Suppressor macrophage (primary cell): Measurements from ENCODE around the gene SPDYE2B.
A peak's percentile ranks its signal among the peaks of the same experiment; 100 is the strongest.
"Not testable (repeated sequence)": the region's sequence is repeated elsewhere in the genome, so short reads cannot be mapped to it uniquely, and the experiment has no call there.

Source experiments
- DNase-seq, 4 experiments: peaks; one replicate each; pipeline ENCODE4 v3.0.0-alpha.2; 2020 to 2022

Gene SPDYE2B

DNA sequence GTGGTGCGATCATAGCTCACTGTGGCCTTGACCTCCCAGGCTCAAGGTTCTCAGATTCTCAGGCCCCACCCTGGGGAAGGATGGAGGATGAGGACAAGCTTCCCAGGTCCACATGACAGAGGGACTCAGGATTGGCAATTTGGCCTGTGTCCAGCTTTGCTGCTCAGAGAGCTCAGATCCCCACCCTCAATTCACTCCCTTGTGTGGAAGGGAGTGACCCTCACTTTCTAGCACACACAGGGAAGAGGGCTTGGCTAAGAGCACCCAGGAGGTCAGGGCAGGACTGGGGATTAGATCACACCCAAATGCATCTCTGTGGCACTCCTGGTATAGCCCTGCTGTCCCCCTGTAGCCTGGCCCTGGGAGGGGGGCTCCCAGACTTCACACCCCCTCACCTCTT lies 6.7 kb upstream of the SPDYE2B start:
- not testable (repeated sequence) for DNase-seq

DNA sequence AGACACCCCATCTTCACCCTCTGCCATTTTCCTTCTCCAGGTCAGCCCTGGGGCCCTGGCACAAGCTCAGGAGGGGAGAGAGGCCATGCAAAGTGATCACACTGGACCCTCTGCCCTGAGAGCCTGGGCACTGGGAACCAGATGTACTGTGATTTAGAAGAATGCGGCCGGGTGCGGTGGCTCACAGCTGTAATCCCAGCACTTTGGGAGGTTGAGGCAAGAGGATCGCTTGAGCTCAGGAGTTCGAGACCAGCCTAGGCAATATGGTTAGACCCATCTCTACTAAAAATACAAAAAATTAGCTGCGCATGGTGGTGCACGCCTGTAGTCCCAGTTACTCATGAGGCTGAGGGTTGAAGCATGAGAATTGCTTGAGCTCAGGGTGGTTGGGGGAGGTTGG lies 2.3 kb upstream of the SPDYE2B start:
- DNase-seq = not testable (repeated sequence)

DNA sequence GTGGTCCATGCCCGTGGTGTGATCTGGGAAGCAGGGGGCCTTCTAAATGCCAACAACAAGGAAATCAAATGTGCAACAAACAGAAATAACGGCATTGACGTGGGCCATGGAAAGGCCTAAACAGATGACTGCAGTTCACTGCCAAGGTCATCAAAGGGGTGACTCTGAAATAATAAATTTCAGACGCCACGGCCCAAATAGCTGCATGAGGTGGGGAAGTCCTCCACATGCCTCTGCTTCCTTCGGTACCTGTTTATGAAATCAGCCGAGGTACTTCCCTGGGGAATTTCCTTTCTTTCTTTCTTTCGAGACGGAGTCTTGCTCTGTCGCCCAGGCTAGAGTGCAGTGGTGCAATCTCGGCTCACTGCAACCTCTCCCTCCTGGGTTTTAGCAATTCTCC lies 14.6 kb downstream of the SPDYE2B start:
- DNase-seq = not testable (repeated sequence)

DNA sequence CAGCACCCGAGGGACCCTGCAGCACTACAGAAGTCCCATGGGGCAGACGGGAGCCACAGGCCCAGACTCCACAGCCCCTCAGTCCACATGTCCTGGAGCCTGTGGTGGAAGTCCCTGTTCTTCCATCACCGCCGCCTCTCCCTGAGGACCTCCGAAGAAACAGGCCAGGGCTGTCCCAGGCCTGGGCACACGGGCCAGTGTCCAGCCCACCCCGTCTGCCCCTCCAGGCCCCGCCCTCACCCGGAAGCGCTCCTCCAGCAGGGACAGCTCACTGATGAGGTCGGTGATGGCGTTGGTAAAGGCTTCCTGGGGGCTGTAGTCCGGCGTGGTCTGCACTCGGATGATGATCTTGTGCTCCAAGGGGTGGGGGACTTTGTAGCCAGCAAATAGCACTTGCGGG lies 16.7 kb downstream of the SPDYE2B start:
- not testable (repeated sequence) for DNase-seq

DNA sequence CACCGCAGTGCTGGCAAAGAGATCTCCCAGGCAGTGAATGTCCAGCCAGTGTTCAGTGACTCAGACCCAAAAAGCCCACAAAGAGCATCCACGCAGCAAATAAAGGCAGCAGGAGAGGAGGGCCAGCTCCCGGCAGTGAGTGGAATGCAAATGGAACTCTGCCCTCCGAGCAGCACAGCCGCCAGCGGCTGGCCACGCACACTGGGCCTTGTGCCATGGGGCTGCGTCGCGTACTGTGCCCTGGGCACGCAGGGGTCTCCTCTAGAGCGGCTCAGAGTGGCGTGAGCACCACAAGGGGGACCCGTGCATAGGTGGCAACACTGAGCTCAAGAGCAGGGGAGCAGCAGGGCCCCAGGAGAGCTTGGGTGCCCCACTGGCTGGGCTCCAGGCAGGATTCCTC lies 17.4 kb downstream of the SPDYE2B start:
- DNase-seq = not testable (repeated sequence)

DNA sequence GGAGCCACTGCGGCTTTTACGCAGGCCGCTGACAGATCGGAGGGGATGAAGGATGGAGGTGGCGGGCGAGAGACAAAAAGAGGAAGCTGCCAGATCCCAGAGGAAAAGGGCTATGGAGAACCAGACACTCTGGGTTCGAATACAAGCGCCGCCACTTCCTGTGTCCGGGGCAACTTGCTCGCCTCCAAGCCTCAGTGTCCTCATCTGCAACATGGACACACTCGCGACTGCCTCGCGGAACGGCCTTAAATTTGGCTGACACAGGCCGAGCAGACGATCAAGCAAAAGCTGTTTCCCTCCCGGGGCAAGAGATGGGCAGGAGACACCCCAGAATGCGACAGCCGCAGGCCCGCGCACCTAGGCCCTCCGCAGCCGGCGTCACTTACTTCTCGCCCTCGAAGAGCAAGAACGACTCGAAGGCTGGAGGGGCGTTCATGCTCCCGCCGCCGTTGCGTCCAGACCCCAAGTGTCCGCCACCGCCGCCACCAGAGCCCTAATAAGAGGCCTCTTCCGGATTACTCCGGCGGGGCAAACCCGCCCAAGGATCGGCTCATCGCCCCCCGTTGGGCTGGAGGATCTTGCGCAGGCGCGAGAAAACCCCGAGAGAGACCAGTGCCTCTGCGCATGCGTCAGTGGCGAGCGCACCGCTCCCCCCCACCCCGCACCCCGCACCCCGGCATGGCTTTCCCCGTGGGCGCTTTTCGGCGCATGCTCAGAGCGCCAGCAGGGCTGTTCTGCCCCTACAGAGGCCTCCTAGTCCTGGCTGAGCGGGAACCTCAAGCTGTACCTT lies 21.2 kb downstream of the SPDYE2B start, which contains the start of gene POLR2J2:
TSS of gene POLR2J2 (minus strand) at position 498 of the 790 bp plus-strand sequence. CDS start at position 436, 62 bp downstream.
- peak in 3 of 4 experiments; percentile 1 to 79 (median 75) for DNase-seq

DNA sequence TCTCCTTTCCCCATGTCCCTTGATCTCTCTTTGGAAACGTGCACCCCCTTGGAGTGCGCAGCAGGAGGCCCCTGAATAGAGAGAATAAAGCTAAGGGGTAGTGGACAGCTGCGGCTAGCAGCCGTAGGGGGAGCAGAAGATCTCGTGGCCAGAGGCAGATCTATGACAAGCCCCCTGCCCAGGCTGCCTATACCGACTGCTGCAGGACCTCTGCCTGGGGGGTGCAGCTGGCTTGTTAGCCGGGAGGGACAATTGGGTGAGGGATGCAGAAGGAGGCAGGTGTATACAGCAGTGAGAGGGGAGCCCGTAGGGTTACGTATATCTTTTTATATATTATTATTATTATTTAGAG lies 21.8 kb downstream of the SPDYE2B start:
- DNase-seq = not testable (repeated sequence)

DNA sequence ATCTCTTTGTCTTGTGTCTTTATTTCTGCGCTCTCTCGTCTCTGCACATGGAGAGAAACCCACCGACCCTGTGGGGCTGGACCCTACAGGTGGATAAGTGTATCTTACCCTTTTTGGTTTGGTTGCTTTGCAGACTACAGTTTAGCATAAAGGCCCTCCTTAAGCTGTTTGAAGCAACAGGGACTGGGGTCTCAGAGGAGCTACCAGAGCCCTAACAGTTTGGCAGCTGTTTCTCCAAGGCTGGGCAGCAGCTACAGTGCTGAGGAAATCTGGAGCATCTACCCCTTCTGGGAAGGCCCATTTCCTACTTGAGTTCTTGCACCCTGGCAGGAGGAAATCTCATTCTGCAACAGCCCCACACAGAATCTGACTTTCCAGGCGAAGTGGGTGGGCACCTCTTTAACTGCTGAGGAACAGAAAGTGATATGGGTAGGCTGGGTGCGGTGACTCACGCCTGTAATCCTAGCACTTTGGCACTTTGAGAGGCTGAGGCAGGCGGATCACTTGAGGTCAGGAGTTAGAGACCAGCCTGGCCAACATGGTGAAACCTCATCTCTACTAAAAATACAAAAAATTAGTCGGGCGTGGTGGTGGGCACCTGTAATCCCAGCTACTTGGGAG lies 23.4 kb downstream of the SPDYE2B start:
- DNase-seq = not testable (repeated sequence)

DNA sequence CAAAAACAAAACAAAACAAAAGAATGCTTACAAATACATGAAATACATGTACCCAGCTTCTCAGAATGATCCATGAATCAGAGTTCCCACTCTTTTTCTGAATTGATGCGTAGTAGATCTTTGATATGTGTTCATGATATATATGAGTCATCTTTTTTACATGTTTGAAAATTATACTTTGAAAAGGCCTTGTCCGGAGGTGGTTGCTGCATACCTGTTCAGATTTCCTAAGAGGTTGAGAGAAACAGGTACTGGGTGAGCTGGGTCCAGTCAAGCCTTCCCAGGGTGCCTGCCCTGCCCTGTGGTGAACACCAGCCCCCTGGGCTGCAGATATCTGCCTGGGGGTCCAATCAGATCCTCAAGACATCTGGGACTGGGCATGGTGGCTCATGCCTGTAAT lies 25.4 kb downstream of the SPDYE2B start:
- not testable (repeated sequence) for DNase-seq

DNA sequence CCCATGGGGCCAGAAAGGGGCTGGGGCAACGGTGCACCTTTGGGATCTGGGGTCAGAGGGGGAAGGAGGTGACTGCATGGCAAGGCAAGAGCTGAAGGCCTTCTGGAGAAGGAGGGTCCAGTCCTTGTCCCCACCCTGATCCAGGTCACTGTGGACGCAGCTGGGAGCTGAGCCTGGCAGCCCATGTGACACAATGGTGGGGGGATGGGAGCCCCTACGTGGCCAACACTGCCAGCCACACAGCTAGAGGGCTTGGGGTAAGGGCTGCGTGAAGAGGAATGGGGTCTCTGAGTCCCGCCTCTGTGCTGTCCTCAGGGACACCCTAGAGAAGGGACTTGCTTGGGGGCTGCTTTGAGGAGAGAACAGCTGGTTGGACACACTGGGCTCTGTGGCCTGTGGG lies 30.7 kb downstream of the SPDYE2B start:
- DNase-seq = not testable (repeated sequence)

DNA sequence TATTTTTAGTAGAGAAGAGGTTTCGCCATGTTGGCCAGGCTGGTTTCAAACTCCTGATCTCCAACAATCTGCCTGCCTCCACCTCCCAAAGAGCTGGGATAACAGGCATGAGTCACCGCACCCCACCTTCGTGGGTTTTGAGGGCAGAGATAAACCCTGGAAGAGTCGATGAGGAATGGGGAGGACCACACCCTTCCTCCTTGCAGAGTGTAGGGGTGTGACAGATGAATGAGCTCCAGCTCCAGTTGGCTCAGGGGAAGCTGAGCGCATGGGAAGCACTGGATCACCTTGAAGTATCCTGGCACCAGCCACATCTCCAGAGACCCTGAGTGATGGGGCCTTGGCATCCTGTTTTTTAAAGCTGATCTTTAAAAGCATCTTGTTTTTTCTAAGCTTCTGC lies 32.4 kb downstream of the SPDYE2B start:
- DNase-seq = not testable (repeated sequence)

DNA sequence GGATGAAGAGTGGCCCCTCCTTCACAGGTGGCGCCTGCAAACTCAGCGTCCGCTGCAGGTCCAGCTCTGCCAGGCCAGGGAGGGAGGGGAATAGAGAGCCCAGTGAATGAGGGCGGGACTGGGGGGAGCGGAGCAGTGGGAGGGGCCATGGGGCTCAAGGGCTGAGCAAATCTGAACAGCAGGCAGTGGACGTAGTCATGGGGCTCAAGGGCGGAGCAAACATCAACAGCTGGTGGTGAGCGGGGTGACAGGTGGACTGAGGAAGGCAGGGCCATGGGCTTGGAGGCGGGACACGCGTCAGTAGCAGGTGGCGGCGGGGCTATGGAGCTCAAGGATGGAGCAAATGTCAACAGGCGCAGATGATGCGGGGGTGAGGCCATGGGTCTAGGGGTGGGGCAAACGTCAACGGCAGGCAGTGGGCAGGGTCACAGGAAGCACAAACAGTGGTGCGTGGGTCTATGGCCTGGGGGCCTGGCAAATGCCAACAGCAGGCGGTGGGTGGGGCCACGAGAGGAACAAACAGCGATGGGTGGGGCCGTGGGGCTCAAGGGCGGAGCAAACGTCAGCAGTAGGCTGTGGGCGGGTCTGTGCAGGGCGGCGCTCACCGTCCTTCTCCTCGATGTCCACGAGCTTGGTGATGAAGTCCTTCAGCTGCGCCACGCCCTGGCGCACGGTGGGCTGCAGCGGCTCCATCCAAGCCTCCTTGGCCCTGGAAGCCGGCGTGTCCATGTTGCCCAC lies 38.3 kb downstream of the SPDYE2B start:
- DNase-seq = not testable (repeated sequence)

DNA sequence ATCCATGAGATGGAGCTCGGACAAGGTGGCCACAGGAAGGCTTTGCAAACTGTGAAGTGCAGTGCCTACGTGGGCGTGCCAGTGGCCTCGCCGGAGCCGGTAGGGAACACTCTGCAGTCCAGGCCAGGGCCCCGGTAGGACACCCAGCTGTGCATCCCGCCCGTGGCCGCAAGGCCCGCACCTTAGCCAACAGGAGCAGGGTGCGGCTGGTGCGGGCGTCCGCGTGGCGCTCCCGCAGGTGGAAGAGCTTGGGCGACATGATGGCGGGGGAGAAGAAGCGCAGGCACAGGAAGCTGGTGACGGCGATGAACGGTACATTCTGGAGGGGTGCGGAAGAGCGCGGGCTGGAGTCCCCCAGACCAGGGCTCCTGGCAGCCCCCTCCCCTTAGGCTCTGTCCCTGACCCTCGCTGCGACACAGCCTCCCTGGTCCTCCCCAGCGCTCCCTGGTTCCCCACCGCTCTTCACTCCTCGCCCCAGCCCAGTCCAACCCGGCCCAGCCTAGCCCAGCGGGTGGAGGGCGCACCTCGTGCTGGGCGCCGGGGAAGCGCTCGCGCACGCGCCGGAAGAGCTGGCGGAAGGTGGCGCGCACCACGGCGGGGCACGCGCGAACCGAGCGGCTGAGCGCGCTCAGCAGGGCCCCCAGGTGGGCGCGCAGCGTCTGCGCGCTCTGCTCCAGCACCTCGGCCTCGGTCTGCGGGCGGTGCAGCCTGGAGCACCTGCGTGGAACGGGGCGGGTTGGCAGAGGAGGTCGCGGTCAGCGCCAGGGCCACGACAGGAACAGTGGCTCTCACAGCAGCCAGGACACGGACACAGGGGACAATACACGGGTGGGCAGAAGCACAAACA lies 39.5 kb downstream of the SPDYE2B start:
- DNase-seq = not testable (repeated sequence)

DNA sequence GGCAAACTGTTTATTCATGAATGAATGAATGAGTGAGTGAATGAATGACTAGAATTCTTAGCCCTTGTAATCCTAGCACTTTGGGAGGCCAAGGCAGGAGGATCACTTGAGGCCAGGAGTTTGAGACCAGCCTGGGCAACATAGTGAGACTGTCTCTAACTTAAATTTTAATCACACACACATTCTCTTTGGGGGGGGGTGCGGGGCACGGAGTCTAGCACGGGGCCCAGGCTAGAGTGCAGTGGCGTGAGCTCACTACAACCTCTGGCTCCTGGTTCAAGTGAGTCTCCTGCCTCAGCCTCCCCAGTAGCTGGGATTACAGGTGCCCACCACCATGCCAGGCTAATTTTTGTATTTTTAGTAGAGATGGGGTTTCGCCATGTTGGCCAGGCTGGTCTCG lies 40.5 kb downstream of the SPDYE2B start:
- DNase-seq = not testable (repeated sequence)

DNA sequence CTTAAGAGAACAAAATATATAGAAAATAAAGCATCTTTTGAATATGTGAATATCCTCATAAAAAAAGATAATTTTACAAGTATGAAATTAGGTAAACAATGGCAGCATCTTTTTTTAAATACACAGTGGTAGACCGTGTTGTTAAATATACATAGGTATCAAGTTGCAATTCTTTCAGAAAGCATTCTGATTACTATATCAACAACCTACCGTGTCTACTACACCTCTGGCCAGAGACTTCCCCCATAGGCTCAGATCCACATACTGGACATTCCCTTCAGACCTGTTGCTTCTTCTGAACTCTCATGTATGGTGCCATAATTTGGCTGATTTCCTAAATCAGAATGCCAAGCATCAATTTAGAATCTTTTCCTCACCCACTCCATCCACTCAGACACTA lies 43.9 kb downstream of the SPDYE2B start:
- not testable (repeated sequence) for DNase-seq

DNA sequence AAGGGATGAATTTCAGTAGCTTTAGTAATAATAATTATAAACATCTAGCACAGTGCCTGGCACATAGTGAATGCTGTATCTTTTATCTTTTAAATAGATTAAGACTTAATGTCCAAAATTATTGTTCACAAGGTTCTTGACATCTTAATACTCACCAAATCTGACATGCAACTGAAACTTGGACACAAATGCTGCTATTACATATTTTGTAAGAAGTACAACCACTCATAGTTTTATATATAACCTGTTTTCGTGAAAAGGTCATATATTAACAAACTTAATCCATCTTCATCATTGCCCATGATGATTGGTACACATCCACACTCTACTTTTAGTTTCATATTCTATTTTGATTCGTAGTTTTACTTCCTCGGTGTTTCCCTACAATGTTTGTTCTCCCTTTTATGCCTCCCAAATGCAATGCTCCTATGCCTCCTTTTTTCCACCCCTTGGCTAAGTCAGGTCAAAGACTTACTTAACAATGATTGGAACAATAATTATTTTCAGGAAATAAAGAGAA lies 45.0 kb downstream of the SPDYE2B start:
- not testable (repeated sequence) for DNase-seq

DNA sequence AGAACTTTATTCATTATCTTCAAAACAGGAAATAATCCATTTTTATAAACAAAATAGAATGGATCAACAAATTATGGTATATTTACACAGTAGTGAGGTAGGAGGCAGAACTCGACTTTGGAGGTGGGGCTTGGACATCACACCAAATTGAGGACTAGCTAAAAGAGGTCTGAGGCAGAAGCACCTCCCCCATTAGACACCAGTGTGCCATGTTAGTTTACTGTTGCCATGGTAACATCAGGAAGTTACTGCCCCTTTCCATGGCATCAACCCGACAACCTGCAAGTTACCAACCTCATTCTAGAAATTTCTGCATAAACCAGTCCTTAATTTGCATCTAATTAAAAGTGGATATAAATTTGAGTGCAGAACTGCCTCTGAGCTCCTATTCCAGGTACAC lies 45.9 kb downstream of the SPDYE2B start:
- not testable (repeated sequence) for DNase-seq

DNA sequence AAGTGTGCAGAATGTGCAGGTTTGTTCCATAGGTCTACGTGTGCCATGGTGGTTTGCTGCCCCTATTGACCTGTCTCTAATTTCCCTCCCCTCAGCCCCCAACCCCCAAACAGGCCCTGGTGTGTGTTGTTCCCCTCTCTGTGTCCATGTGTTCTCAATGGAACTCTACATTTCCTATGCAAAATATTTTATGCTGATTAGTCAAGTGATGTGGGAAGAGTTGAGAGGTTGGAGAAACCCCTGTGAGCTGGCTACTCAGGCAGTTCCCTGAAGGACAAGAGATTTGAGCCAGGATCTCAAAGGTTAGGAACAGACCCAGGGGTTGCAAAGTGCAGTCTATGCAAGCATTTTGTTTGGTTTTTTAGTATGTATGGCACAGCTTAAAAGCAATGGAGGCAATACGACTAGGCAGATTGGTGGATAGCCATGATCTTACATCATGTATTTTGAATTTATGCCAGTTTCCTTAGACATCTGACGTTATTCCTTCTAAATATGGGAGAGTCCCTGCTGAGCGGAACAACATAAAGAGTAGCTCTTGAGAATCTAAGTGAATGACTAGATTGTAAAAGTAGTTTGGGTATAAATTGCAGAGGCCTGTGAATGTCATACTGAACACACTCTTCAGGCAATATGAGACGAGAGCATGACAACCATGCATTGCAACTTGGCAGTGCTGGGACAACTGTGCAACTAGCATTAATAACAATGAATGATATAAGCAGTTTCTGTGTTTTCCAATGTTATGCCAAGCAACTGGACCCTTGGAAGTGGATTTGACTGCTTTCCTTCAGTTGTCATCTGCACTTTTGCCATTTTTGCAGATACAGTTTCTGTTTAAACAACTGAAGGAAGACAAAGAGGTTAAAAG lies 47.8 kb downstream of the SPDYE2B start:
- DNase-seq = not testable (repeated sequence)

DNA sequence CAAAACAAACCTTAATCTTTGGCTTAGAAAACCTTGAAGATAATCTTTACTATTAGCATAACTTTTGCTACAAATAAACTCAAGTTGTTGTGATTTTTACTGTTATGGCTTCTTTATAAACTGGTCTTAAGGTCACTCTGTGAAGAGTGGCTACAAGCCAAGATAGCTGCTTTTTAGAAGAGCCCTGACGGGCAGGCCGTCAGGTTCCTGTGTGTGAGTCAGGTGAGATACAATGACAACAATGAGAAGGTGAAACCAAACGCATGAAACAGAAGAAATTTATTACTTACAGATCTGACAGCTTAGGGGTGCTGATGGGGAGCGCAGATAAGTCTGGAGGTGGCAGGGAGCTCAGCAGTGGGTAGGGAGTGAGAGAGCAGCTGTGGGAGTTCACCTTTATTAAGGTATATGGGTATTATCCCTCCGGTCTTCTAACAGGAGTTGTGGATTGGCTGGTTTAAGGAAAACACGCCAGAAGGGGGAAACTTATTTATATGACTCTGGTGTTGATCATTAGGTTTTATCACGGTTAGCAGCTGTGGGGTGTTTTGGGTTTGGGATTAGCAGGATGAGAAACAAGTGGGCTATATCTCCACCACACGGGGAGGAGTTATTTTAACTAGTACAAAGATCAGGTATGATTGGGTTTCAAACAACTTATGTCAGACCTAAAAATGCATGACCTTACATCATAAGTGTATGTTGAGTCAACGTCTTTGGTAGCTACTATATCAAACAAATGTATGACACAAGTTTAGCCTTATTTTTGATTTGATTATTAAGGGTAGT lies 49.0 kb downstream of the SPDYE2B start:
- not testable (repeated sequence) for DNase-seq
